Trophoblast cell (in vitro differentiated cells and primary cell): ENCODE results near the gene STXBP2.

Experiments
- DNase-seq, 2 donors: peaks; one replicate each; pipeline ENCODE4 v3.0.0-alpha.2; 2016
- H2AFZ ChIP-seq: 2 replicates; pipeline ENCODE4 v1.6.1; 2013; ENCODE audit warnings: low read length, moderate library complexity, mild to moderate bottlenecking; ENCODE audit not compliant: insufficient read depth, poor library complexity
- H2AK5ac ChIP-seq: 2 replicates; pipeline ENCODE4 v1.6.1; 2013; ENCODE audit warnings: mild to moderate bottlenecking, low read length
- H2BK120ac ChIP-seq: 2 replicates; pipeline ENCODE4 v1.6.1; 2013; ENCODE audit warnings: low read length, mild to moderate bottlenecking, moderate library complexity; ENCODE audit not compliant: insufficient read depth, poor library complexity
- H2BK12ac ChIP-seq: 2 replicates; pipeline ENCODE4 v1.6.1; 2013; ENCODE audit warnings: mild to moderate bottlenecking, low read length, moderate library complexity
- H2BK5ac ChIP-seq: 2 replicates; pipeline ENCODE4 v1.6.1; 2013; ENCODE audit warnings: low read length, low read depth, moderate library complexity, mild to moderate bottlenecking; ENCODE audit not compliant: poor library complexity
- H3K14ac ChIP-seq: 2 replicates; pipeline ENCODE4 v1.6.1; 2013; ENCODE audit warnings: mild to moderate bottlenecking, low read length
- H3K18ac ChIP-seq: 2 replicates; pipeline ENCODE4 v1.6.1; 2013; ENCODE audit warnings: mild to moderate bottlenecking, low read length
- H3K23ac ChIP-seq: 2 replicates; pipeline ENCODE4 v1.6.1; 2013; ENCODE audit warnings: low read length
- H3K27ac ChIP-seq: 2 replicates; pipeline ENCODE4 v1.5.1; 2013; ENCODE audit warnings: low read depth, mild to moderate bottlenecking, inconsistent platforms, low read length, moderate library complexity
- H3K27me3 ChIP-seq: 2 replicates; pipeline ENCODE4 v1.6.1; 2013; ENCODE audit warnings: inconsistent platforms, mild to moderate bottlenecking, low read length, moderate library complexity; ENCODE audit not compliant: insufficient read depth
- H3K36me3 ChIP-seq, 2 experiments: 1 replicate in 1 of 2; 2 replicates in 1 of 2; pipeline ENCODE4 v1.6.1; 2013; ENCODE audit warnings: low read length in 2 of 2, mild to moderate bottlenecking in 2 of 2, moderate library complexity in 1 of 2; ENCODE audit not compliant: insufficient read depth in 2 of 2, control insufficient read depth in 1 of 2
- H3K4ac ChIP-seq: 2 replicates; pipeline ENCODE4 v1.6.1; 2013; ENCODE audit warnings: low read depth, mild to moderate bottlenecking, low read length, moderate library complexity
- H3K4me1 ChIP-seq, 2 experiments: 1 replicate in 1 of 2; 2 replicates in 1 of 2; pipeline ENCODE4 v1.6.1; 2013; ENCODE audit warnings: low read length in 2 of 2, mild to moderate bottlenecking in 2 of 2, moderate library complexity in 1 of 2; ENCODE audit not compliant: insufficient read depth in 2 of 2, control insufficient read depth in 1 of 2
- H3K4me2 ChIP-seq: 2 replicates; pipeline ENCODE4 v1.6.1; 2013; ENCODE audit warnings: inconsistent platforms, mild to moderate bottlenecking, low read length, moderate library complexity
- H3K4me3 ChIP-seq: 2 replicates; pipeline ENCODE4 v1.5.1; 2013; ENCODE audit warnings: mild to moderate bottlenecking, low read depth, low read length, inconsistent platforms
- H3K79me1 ChIP-seq: one replicate; pipeline ENCODE4 v1.6.1; 2013; ENCODE audit warnings: low read length
- H3K79me2 ChIP-seq: 2 replicates; pipeline ENCODE4 v1.6.1; 2013; ENCODE audit warnings: low read length, mild to moderate bottlenecking; ENCODE audit not compliant: control insufficient read depth, insufficient read depth, poor library complexity
- H3K9ac ChIP-seq: 2 replicates; pipeline ENCODE4 v1.6.1; 2013; ENCODE audit warnings: mild to moderate bottlenecking, low read length
- H3K9me3 ChIP-seq: 2 replicates; pipeline ENCODE4 v1.6.1; 2013; ENCODE audit warnings: low read depth, mild to moderate bottlenecking, control low read depth, inconsistent platforms, low read length; ENCODE audit not compliant: insufficient read depth
- H4K12ac ChIP-seq: 2 replicates; pipeline ENCODE4 v1.6.1; 2013; ENCODE audit warnings: low read depth, mild to moderate bottlenecking, low read length, moderate library complexity
- H4K8ac ChIP-seq: 2 replicates; pipeline ENCODE4 v1.6.1; 2013; ENCODE audit warnings: low read depth, mild to moderate bottlenecking, low read length, moderate library complexity
- H4K91ac ChIP-seq: one replicate; pipeline ENCODE4 v1.6.1; 2013; ENCODE audit warnings: low read depth, mild to moderate bottlenecking, low read length, moderate library complexity
- WGBS: extraction: QIAGEN DNeasy Blood & Tissue Kit; methylation state at CpG from one replicate; pipeline ENCODE4 v1.1.7; 2013; ENCODE audit warnings: missing lambda C conversion rate; ENCODE audit not compliant: insufficient read length, insufficient coverage; ENCODE audit errors: extremely low coverage; 5-methylcytosine and 5-hydroxymethylcytosine counted together

STXBP2 gene

GRCh38 chr19:7670790-7671189 is 33.9 kb downstream of the STXBP2 start:
- Histone ChIP-seq H3K79me1 (no peaks in the 10 kb centered on the region), H2AFZ (no peak overlapping the region), H3K79me2 (no peaks in the 10 kb centered on the region), H3K4me1 (no peaks in the 10 kb centered on the region), H4K12ac (no peak overlapping the region), H3K27me3 (peaks cover 11% of the 10 kb centered on the region), H4K8ac (no peak overlapping the region), H3K23ac (no peak overlapping the region), H2AK5ac (no peak overlapping the region), H4K91ac (no peak overlapping the region), H2BK5ac (no peak overlapping the region), H3K4me2 (no peak overlapping the region), H3K27ac (no peak overlapping the region), H3K9me3 (peaks cover 12% of the 10 kb centered on the region), H3K9ac (no peak overlapping the region), H3K4ac (no peak overlapping the region), H2BK120ac (no peak overlapping the region), H3K18ac (no peak overlapping the region), H2BK12ac (no peak overlapping the region), H3K4me3 (no peak overlapping the region), H3K14ac (no peak overlapping the region), H3K36me3 (no peaks in the 10 kb centered on the region)
- DNase-seq: no peak
- no CpG with 5 or more reads among the region's 9 CpGs for WGBS

DNA sequence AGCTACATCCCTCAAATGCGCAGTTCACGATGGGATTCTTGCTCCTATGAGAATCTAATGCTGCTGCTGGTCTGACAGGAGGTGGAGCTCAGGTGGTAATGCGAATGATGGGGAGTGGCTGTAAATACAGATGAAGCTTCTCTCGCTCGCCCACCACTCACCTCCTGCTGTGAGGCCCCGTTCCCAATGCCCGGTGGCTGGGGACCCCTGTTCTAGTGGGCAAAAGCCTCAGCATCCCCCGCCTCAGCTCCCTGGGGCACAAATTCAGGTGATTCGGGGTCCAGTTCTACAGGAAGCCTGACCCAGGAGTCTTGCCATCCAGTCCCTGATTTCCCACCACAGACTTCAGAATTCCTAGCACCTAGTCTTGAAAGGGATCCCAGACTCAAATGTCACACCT is 35.6 kb downstream of the STXBP2 start:
- no peak overlapping the region for H3K4me3 ChIP-seq
- H3K36me3 ChIP-seq: no peaks in the 10 kb centered on the region
- H3K4ac ChIP-seq: no peak overlapping the region
- no peak overlapping the region for H3K9ac ChIP-seq
- no peaks in the 10 kb centered on the region for H3K79me1 ChIP-seq
- peaks cover 11% of the 10 kb centered on the region for H3K27me3 ChIP-seq
- no peak overlapping the region for H3K18ac ChIP-seq
- no peak overlapping the region for H2BK5ac ChIP-seq
- no CpG with 5 or more reads among the region's 9 CpGs for WGBS
- H3K23ac ChIP-seq: no peak overlapping the region
- H2AK5ac ChIP-seq: no peak overlapping the region
- H3K27ac ChIP-seq: no peak overlapping the region
- no peak overlapping the region for H2BK120ac ChIP-seq
- H4K12ac ChIP-seq: no peak overlapping the region
- no peak overlapping the region for H2AFZ ChIP-seq
- H3K4me1 ChIP-seq: no peaks in the 10 kb centered on the region
- H3K4me2 ChIP-seq: no peak overlapping the region
- H3K79me2 ChIP-seq: no peaks in the 10 kb centered on the region
- no peak overlapping the region for H4K8ac ChIP-seq
- no peak overlapping the region for H2BK12ac ChIP-seq
- peaks cover 12% of the 10 kb centered on the region for H3K9me3 ChIP-seq
- no peak overlapping the region for H4K91ac ChIP-seq
- no peak for DNase-seq
- no peak overlapping the region for H3K14ac ChIP-seq

GRCh38 chr19:7674010-7675005 is 37.4 kb downstream of the STXBP2 start:
- Histone ChIP-seq H2BK120ac (no peak overlapping the region), H4K91ac (no peak overlapping the region), H3K18ac (no peak overlapping the region), H3K9me3 (peaks cover 11% of the 10 kb centered on the region), H3K4me1 (no peaks in the 10 kb centered on the region), H2BK5ac (no peak overlapping the region), H3K27me3 (peaks cover 6% of the 10 kb centered on the region), H3K79me2 (no peaks in the 10 kb centered on the region), H3K4me3 (no peak overlapping the region), H3K79me1 (no peaks in the 10 kb centered on the region), H2AK5ac (no peak overlapping the region), H3K4ac (no peak overlapping the region), H2BK12ac (no peak overlapping the region), H3K14ac (no peak overlapping the region), H4K8ac (no peak overlapping the region), H3K23ac (no peak overlapping the region), H3K4me2 (no peak overlapping the region), H3K27ac (no peak overlapping the region), H3K9ac (no peak overlapping the region), H2AFZ (no peak overlapping the region), H3K36me3 (no peaks in the 10 kb centered on the region), H4K12ac (no peak overlapping the region)
- WGBS: 100% methylated on average over 2 of the region's 21 CpGs
- peak; percentile 81 to 93 for DNase-seq

GRCh38 chr19:7676376-7676775 is 39.5 kb downstream of the STXBP2 start:
- no CpG with 5 or more reads among the region's 7 CpGs for WGBS
- H3K79me1 ChIP-seq: peaks cover 4% of the 10 kb centered on the region
- no peak overlapping the region for H3K23ac ChIP-seq
- H3K9me3 ChIP-seq: peaks cover 6% of the 10 kb centered on the region
- H4K8ac ChIP-seq: no peak overlapping the region
- H3K4me2 ChIP-seq: no peak overlapping the region
- peaks cover 4% of the 10 kb centered on the region for H3K79me2 ChIP-seq
- no peak overlapping the region for H2BK120ac ChIP-seq
- no peak overlapping the region for H3K4ac ChIP-seq
- H3K27me3 ChIP-seq: no peaks in the 10 kb centered on the region
- H3K36me3 ChIP-seq: no peaks in the 10 kb centered on the region
- no peak overlapping the region for H3K9ac ChIP-seq
- H3K4me1 ChIP-seq: peaks cover 2 to 4% of the 10 kb centered on the region in 2 experiments
- H3K4me3 ChIP-seq: no peak overlapping the region
- DNase-seq: peak in 1 of 2 donors; percentile 23
- H2AFZ ChIP-seq: no peak overlapping the region
- no peak overlapping the region for H3K18ac ChIP-seq
- no peak overlapping the region for H4K91ac ChIP-seq
- no peak overlapping the region for H4K12ac ChIP-seq
- H3K27ac ChIP-seq: no peak overlapping the region
- H3K14ac ChIP-seq: no peak overlapping the region
- H2BK12ac ChIP-seq: no peak overlapping the region
- no peak overlapping the region for H2BK5ac ChIP-seq
- no peak overlapping the region for H2AK5ac ChIP-seq
